ENCODE measurements around the gene PRDM16. TPM values are rescaled to one million over a fixed set of nuclear protein-coding genes. Genes with fewer than 3 reads are reported as not detected.

PRDM16 gene
- total RNA-seq, 1 experiment from 2014 or later: 6.1 TPM

DNA sequence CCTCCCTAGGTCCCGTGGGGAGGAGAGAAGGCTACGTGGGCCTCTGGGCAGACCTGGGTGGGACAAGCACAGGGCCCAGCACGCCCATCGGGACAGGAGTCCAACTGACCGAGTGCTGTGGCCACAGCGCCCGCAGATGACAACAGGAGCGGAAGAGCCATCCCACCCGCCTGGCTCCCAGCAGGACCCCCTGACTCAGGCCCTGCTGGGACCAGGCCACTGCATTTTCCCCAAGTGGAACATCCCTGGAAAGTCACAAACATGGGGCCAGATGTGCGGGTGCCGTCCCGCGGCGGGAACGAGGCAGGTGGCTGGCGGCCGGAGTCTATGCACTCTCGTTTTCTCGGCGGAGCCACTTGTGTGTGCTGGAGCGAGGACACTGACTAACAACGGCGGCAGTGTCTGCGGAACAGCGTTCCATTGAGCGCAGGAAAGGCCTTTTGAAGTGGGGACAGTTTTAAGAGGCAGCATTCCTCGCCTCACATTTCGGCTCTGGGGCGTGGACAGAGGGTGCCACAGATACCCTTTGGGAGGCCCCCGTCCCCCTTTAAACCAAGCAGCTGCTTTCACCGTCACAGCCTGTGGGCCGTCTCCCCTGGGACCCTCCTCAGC, 291.7 kb downstream of the PRDM16 start (continued):
- TF ChIP-seq ZNF274 (IDR thresholded peaks at IDR 0.05; ENCODE audit: low read depth, low read length): no peak
- no peak for TF ChIP-seq EZH2phosphoT487 (IDR thresholded peaks at IDR 0.05; ENCODE audit: borderline replicate concordance)
- TF ChIP-seq, protein P1, sequence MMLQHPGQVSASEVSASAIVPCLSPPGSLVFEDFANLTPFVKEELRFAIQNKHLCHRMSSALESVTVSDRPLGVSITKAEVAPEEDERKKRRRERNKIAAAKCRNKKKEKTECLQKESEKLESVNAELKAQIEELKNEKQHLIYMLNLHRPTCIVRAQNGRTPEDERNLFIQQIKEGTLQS (IDR thresholded peaks at IDR 0.05): no peak
- TF ChIP-seq, protein P2, sequence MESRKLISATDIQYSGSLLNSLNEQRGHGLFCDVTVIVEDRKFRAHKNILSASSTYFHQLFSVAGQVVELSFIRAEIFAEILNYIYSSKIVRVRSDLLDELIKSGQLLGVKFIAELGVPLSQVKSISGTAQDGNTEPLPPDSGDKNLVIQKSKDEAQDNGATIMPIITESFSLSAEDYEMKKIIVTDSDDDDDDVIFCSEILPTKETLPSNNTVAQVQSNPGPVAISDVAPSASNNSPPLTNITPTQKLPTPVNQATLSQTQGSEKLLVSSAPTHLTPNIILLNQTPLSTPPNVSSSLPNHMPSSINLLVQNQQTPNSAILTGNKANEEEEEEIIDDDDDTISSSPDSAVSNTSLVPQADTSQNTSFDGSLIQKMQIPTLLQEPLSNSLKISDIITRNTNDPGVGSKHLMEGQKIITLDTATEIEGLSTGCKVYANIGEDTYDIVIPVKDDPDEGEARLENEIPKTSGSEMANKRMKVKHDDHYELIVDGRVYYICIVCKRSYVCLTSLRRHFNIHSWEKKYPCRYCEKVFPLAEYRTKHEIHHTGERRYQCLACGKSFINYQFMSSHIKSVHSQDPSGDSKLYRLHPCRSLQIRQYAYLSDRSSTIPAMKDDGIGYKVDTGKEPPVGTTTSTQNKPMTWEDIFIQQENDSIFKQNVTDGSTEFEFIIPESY (IDR thresholded peaks at IDR 0.05; ENCODE audit: extremely low read depth, insufficient replicate concordance, low read length): no peak
- TF ChIP-seq CBX3 (IDR thresholded peaks at IDR 0.05; ENCODE audit: low read depth): no peak
- TF ChIP-seq CEBPB (IDR thresholded peaks at IDR 0.05; ENCODE audit: low read depth): no peak
- TF ChIP-seq EGR1 (IDR thresholded peaks at IDR 0.05; ENCODE audit: low read depth): no peak
- TF ChIP-seq POLR2AphosphoS5 (IDR thresholded peaks at IDR 0.05; ENCODE audit: low read depth, low read length): no peak
- TF ChIP-seq RAD21 (IDR thresholded peaks at IDR 0.05; ENCODE audit: low read depth): no peak
- TF ChIP-seq SIN3A (IDR thresholded peaks at IDR 0.05; ENCODE audit: low read depth): no peak

DNA sequence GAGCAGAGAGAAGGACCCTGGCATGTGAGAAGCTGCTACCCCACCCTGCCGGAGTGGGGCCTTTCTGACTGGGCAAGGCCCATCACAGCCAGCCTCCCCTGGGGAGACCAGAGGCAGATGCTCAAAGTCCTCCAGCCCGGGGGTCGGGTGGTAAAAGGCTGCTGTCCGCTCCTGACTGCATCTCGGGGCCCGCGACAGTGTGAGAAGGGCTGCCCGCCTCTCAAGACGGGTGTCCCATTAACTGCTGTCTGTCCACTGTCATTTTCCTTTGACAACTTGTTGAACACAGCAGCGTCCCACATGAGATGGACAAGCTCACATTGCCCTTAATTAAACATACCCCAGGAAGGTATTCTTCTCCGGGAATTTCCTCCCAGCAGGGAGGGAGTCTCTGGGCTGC, 294.0 kb downstream of the PRDM16 start:
- Histone ChIP-seq H3K27me3 (ENCODE audit: insufficient read depth, low read length) (no peaks in the 10 kb centered on the region), H3K36me3 (ENCODE audit: control insufficient read depth in 1 of 2, insufficient read depth in 2 of 2, low read length in 2 of 2) (no peaks in the 10 kb centered on the region), H4K20me1 (ENCODE audit: insufficient read depth) (no peaks in the 10 kb centered on the region), H3K79me2 (ENCODE audit: insufficient read depth, low read length) (no peaks in the 10 kb centered on the region), H3K4me2 (ENCODE audit: low read length) (no peak overlapping the region), H3K27ac (ENCODE audit: low read depth, low read length) (no peak overlapping the region), H3K9ac (ENCODE audit: low read length) (no peak overlapping the region), H3K9me3 (ENCODE audit: control insufficient read depth in 1 of 2, insufficient read depth in 1 of 2, low read depth in 1 of 2, low read length in 2 of 2) (no peaks in the 10 kb centered on the region), H2AFZ (ENCODE audit: low read depth, low read length, poor library complexity, severe bottlenecking) (no peak overlapping the region), H3K4me1 (ENCODE audit: control insufficient read depth in 1 of 2, insufficient read depth in 2 of 2, low read length in 2 of 2) (no peaks in the 10 kb centered on the region), H3K9me2 (ENCODE audit: insufficient read depth) (no peaks in the 10 kb centered on the region), H3K4me3 (replicated peaks in 1 of 2; ENCODE audit: low read depth in 1 of 2, low read length in 2 of 2) (no peak overlapping the region)
- ChIA-PET RAD21 (ENCODE audit: low non-redundant PET in 1 of 2, low total read pairs in 2 of 2, uncharacterized antibody in 2 of 2, unreplicated experiment in 2 of 2) (no interaction called here), POLR2A (no interaction called here), CTCF (no interaction called here)
- no TSS peak for BruUV-seq (replicated peaks)
- no peak for TF ChIP-seq RAD21 (IDR thresholded peaks at IDR 0.05; ENCODE audit: low read depth)
- TF ChIP-seq POLR2A (IDR thresholded peaks at IDR 0.05; ENCODE audit: borderline replicate concordance, extremely low read depth, insufficient read depth, insufficient read length): no peak
- TF ChIP-seq TCF7L2 (IDR thresholded peaks at IDR 0.05; ENCODE audit: borderline replicate concordance, extremely low read depth, insufficient read depth, insufficient read length): no peak
- ATAC-seq (no peak), DNase-seq (ENCODE audit: low read depth, low spot score) (no peak)
- intact Hi-C loops (cut with micrococcal nuclease): no loop called here
